Prostate gland (tissue), 2 donors: ENCODE results near the gene LAMP1. TPM values are rescaled to one million over a fixed set of nuclear protein-coding genes. Genes with fewer than 3 reads are reported as not detected.

Source experiments
- DNase-seq: peaks from one replicate; pipeline ENCODE4 v3.0.0-alpha.2; 2019; ENCODE audit warnings: low spot score
- H3K27ac ChIP-seq, 2 donors: fragments of 200-600 bp; sonication (generic); 2 replicates each; pipeline ENCODE4 v1.5.1; 2017 to 2019
- H3K27me3 ChIP-seq: fragments of 200-600 bp; sonication (generic); replicated peaks from 2 replicates; pipeline ENCODE4 v1.5.1; 2019; ENCODE audit not compliant: insufficient read depth
- H3K36me3 ChIP-seq, 2 donors: fragments of 200-600 bp; sonication (generic); 1 replicate in 1 of 2; 2 replicates in 1 of 2; pipeline versions ENCODE4 v1.5.1 to v1.8.1; 2017 to 2019
- H3K4me1 ChIP-seq: fragments of 200-600 bp; sonication (generic); replicated peaks from 2 replicates; pipeline ENCODE4 v1.5.1; 2019
- H3K4me3 ChIP-seq, 2 donors: fragments of 200-600 bp; sonication (generic); 2 replicates each; pipeline ENCODE4 v1.5.1; 2017 to 2019
- H3K9me3 ChIP-seq: fragments of 200-600 bp; sonication (generic); 2 replicates; pipeline ENCODE4 v1.5.1; 2017
- CTCF ChIP-seq, 4 experiments: fragments of 200-600 bp in 2 of 4; fragments of 450-650 bp in 2 of 4; sonication (generic) in 2 of 4; IDR thresholded peaks; 1 replicate in 3 of 4; 2 replicates in 1 of 4; pipeline ENCODE4 v1.5.1; 2016 to 2019; ENCODE audit warnings: antibody characterized with exemption in 4 of 4, mild to moderate bottlenecking in 2 of 4, moderate library complexity in 2 of 4
- POLR2A ChIP-seq: fragments of 450-650 bp; IDR thresholded peaks from one replicate; pipeline ENCODE4 v1.6.1; 2016; ENCODE audit warnings: antibody characterized with exemption, mild to moderate bottlenecking
- POLR2AphosphoS5 ChIP-seq: sonication (generic); formaldehyde crosslinking; IDR thresholded peaks from one replicate; pipeline ENCODE4 v1.6.1; 2017; ENCODE audit warnings: antibody characterized with exemption
- WGBS: methylation state at CpG from one replicate; pipeline ENCODE4 v1.1.5; 2018; 5-methylcytosine and 5-hydroxymethylcytosine counted together
- intact Hi-C: fragments of 100-400 bp; cut with DNase I; formaldehyde crosslinking; loops from one replicate; pipeline ENCODE4 v1.14.2; 2022
- total RNA-seq, 2 donors: library from RNA; depleted of rRNA; stranded (reverse); fragments of >200 nt; gene quantifications; one replicate each; pipeline ENCODE4 v1.1.0, GENCODE V29; 2016

Gene LAMP1
- total RNA-seq, 2 donors from 2014 or later, result 214 to 246 TPM

- peaks cover 17 to 25% of the 10 kb centered on the region in 2 donors for H3K36me3 ChIP-seq
- no peaks in the 10 kb centered on the region for H3K4me1 ChIP-seq
- no peak overlapping the region for H3K4me3 ChIP-seq
- H3K9me3 ChIP-seq, result no peaks in the 10 kb centered on the region
- TF ChIP-seq CTCF (IDR thresholded peaks at IDR 0.05) (no peak), POLR2A (no peak), POLR2AphosphoS5 (no peak)
- H3K27me3 ChIP-seq, result no peaks in the 10 kb centered on the region
- intact Hi-C loops, result no loop called here
- WGBS, result 75% methylated on average over 12 of the region's 12 CpGs
- no peak overlapping the region for H3K27ac ChIP-seq
- DNase-seq, result no peak
Observed at GRCh38 chr13:113324398-113324797, 27.4 kb downstream of the LAMP1 start.

- Histone ChIP-seq H3K4me1 (no peaks in the 10 kb centered on the region), H3K9me3 (no peaks in the 10 kb centered on the region), H3K4me3 (no peak overlapping the region), H3K27me3 (no peaks in the 10 kb centered on the region), H3K36me3 (peaks cover 12% of the 10 kb centered on the region in 2 donors), H3K27ac (no peak overlapping the region)
- TF ChIP-seq POLR2AphosphoS5 (no peak), CTCF (IDR thresholded peaks at IDR 0.05) (no peak), POLR2A (no peak)
- no peak for DNase-seq
- WGBS, result 83% methylated on average over 23 of the region's 23 CpGs
- intact Hi-C loops, result no loop called here
Observed at GRCh38 chr13:113325779-113326178, 28.7 kb downstream of the LAMP1 start.

GRCh38 chr13:113327391-113327765 is 30.3 kb downstream of the LAMP1 start:
- no peak for TF ChIP-seq CTCF (IDR thresholded peaks at IDR 0.05)
- peak; percentile 30 for TF ChIP-seq POLR2AphosphoS5
- no peak overlapping the region for H3K4me3 ChIP-seq
- H3K4me1 ChIP-seq, result peaks cover 5% of the 10 kb centered on the region
- intact Hi-C loops, result no loop called here
- H3K27ac ChIP-seq, result peak overlapping the region in 1 of 2 donors; percentile 6
- no peaks in the 10 kb centered on the region for H3K27me3 ChIP-seq
- no peaks in the 10 kb centered on the region for H3K9me3 ChIP-seq
- DNase-seq, result peak; percentile 34
- 72% methylated on average over 13 of the region's 13 CpGs for WGBS
- peaks cover 0 to 6% of the 10 kb centered on the region in 2 donors for H3K36me3 ChIP-seq

- H3K36me3 ChIP-seq, result peaks cover 0 to 6% of the 10 kb centered on the region in 2 donors
- TF ChIP-seq POLR2A (no peak), CTCF (IDR thresholded peaks at IDR 0.05) (no peak), POLR2AphosphoS5 (no peak)
- intact Hi-C loops, result no loop called here
- no peak overlapping the region for H3K4me3 ChIP-seq
- no peak overlapping the region for H3K27ac ChIP-seq
- no peak for DNase-seq
- no peaks in the 10 kb centered on the region for H3K9me3 ChIP-seq
- WGBS, result 85% methylated on average over 20 of the region's 20 CpGs
- H3K4me1 ChIP-seq, result peaks cover 5% of the 10 kb centered on the region
- no peaks in the 10 kb centered on the region for H3K27me3 ChIP-seq
Observed at GRCh38 chr13:113327766-113328471, 30.9 kb downstream of the LAMP1 start.

GRCh38 chr13:113328851-113329250 is 31.8 kb downstream of the LAMP1 start:
- intact Hi-C loops, result no loop called here
- H3K27me3 ChIP-seq, result no peaks in the 10 kb centered on the region
- no peak overlapping the region for H3K27ac ChIP-seq
- no peak for TF ChIP-seq CTCF (IDR thresholded peaks at IDR 0.05)
- TF ChIP-seq POLR2A, result no peak
- no peak for TF ChIP-seq POLR2AphosphoS5
- no peak for DNase-seq
- 94% methylated on average over 12 of the region's 12 CpGs for WGBS
- no peak overlapping the region for H3K4me3 ChIP-seq
- H3K4me1 ChIP-seq, result peaks cover 5% of the 10 kb centered on the region
- no peaks in the 10 kb centered on the region for H3K9me3 ChIP-seq
- peaks cover 0 to 5% of the 10 kb centered on the region in 2 donors for H3K36me3 ChIP-seq
